Keratinocyte (primary cell): ENCODE measurements around the gene MNX1. TPM values are rescaled to one million over a fixed set of nuclear protein-coding genes. Genes with fewer than 3 reads are reported as not detected.

Source experiments
- DNase-seq: peaks from one replicate; pipeline ENCODE4 v3.0.0-alpha.2; 2011; ENCODE audit warnings: low read depth, missing footprints, low spot score
- FAIRE-seq: peaks from 2 replicates; lab custom pipeline; 2011; peaks lifted over from hg19 to GRCh38; lab: Jason Lieb, UNC
- H2AFZ ChIP-seq: 2 replicates; pipeline ENCODE4 v1.6.0; 2012; ENCODE audit warnings: low read length, control low read depth, inconsistent platforms; ENCODE audit not compliant: control insufficient read depth
- H3K27ac ChIP-seq: 2 replicates; pipeline ENCODE4 v1.5.1; 2011; ENCODE audit warnings: low read length; ENCODE audit not compliant: control insufficient read depth, insufficient read depth
- H3K27me3 ChIP-seq: 3 replicates; pipeline ENCODE4 v1.6.0; 2011; ENCODE audit warnings: low read length; ENCODE audit not compliant: control insufficient read depth, insufficient read depth; ENCODE audit errors: extremely low read depth
- H3K36me3 ChIP-seq, 2 experiments: 2 replicates in 1 of 2; 3 replicates in 1 of 2; pipeline ENCODE4 v1.5.1; 2011; ENCODE audit warnings: low read length in 2 of 2, mild to moderate bottlenecking in 1 of 2; ENCODE audit not compliant: control insufficient read depth in 2 of 2, insufficient read depth in 2 of 2; ENCODE audit errors: extremely low read depth in 1 of 2
- H3K4me1 ChIP-seq: 3 replicates; pipeline ENCODE4 v1.5.1; 2011; ENCODE audit warnings: low read length; ENCODE audit not compliant: control insufficient read depth, insufficient read depth; ENCODE audit errors: extremely low read depth
- H3K4me2 ChIP-seq: 3 replicates; pipeline ENCODE4 v1.6.0; 2011; ENCODE audit warnings: low read depth, low read length; ENCODE audit not compliant: control insufficient read depth, insufficient read depth; ENCODE audit errors: extremely low read depth
- H3K4me3 ChIP-seq, 3 experiments: fragments of 200-600 bp in 1 of 3; sonication (generic) in 1 of 3; 2 replicates in 2 of 3; 3 replicates in 1 of 3; pipeline ENCODE4 v1.5.1; 2011 to 2016; ENCODE audit warnings: low read length in 3 of 3, mild to moderate bottlenecking in 3 of 3, control low read depth in 2 of 3, inconsistent platforms in 1 of 3, low read depth in 1 of 3, mixed read lengths in 1 of 3, mixed run types in 1 of 3, moderate library complexity in 1 of 3; ENCODE audit not compliant: control insufficient read depth in 2 of 3, insufficient read depth in 2 of 3; ENCODE audit errors: extremely low read depth in 1 of 3
- H3K79me2 ChIP-seq: 2 replicates; pipeline ENCODE4 v1.6.0; 2012; ENCODE audit warnings: low read length; ENCODE audit not compliant: control insufficient read depth, insufficient read depth
- H3K9ac ChIP-seq: 3 replicates; pipeline ENCODE4 v1.6.0; 2011; ENCODE audit warnings: low read length; ENCODE audit not compliant: control insufficient read depth, insufficient read depth; ENCODE audit errors: extremely low read depth
- H3K9me1 ChIP-seq: 3 replicates; pipeline ENCODE4 v1.6.0; 2011; ENCODE audit warnings: low read length; ENCODE audit not compliant: control insufficient read depth, insufficient read depth; ENCODE audit errors: extremely low read depth
- H3K9me3 ChIP-seq: 2 replicates; pipeline ENCODE4 v1.5.1; 2012; ENCODE audit warnings: low read depth, low read length; ENCODE audit not compliant: control insufficient read depth
- H4K20me1 ChIP-seq: 3 replicates; pipeline ENCODE4 v1.6.0; 2011; ENCODE audit warnings: low read length; ENCODE audit not compliant: control insufficient read depth, insufficient read depth; ENCODE audit errors: extremely low read depth
- CTCF ChIP-seq, 3 experiments: IDR thresholded peaks in 1 of 3; conservative IDR thresholded peaks in 1 of 3; optimal IDR thresholded peaks in 1 of 3; 2 replicates in 2 of 3; 3 replicates in 1 of 3; pipeline versions ENCODE3 to v1.5.1; 2011; ENCODE audit warnings: low read length in 3 of 3, mild to moderate bottlenecking in 3 of 3, moderate library complexity in 2 of 3, control low read depth in 1 of 3, inconsistent platforms in 1 of 3; ENCODE audit not compliant: insufficient read depth in 2 of 3; ENCODE audit errors: extremely low read depth in 1 of 3
- EZH2 ChIP-seq: IDR thresholded peaks from one replicate; pipeline ENCODE4 v1.6.1; 2012; ENCODE audit warnings: inconsistent platforms, mild to moderate bottlenecking, low read length, moderate library complexity
- dilution Hi-C: fragments of 300-500 bp; cut with MboI; formaldehyde crosslinking; loops from one replicate; pipeline ENCODE4 v1.7.0; 2020; ENCODE audit warnings: low sequenced_read_pairs; ENCODE audit not compliant: extremely low pct_ligation_motif_present
- polyA plus RNA-seq, 5 experiments: library from polyadenylated mRNA; depleted of rRNA in 3 of 5; stranded (reverse) in 3 of 5; stranded (forward) in 1 of 5; unstranded in 1 of 5; fragments of >200 nt; gene quantifications; 1 replicate in 1 of 5; 2 replicates in 3 of 5; 3 replicates in 1 of 5; pipeline versions ENCODE4 v1.2.1 to v1.2.3, GENCODE V29; 2011 to 2012; ENCODE audit warnings: missing spikeins in 2 of 5, low read depth in 1 of 5, low replicate concordance in 1 of 5

MNX1 gene
- polyA plus RNA-seq, 1 donor (not counting 4 experiments of a cell fraction or from before 2014, with no cell fraction given) = not detected

GRCh38 chr7:156954941-156955340 lies 55.5 kb downstream of the MNX1 start:
- H3K27ac ChIP-seq = no peak overlapping the region
- H3K4me3 ChIP-seq = no peak overlapping the region
- H3K9me3 ChIP-seq = no peaks in the 10 kb centered on the region
- H3K36me3 ChIP-seq = peaks cover 34 to 36% of the 10 kb centered on the region in 2 experiments
- TF ChIP-seq CTCF (optimal IDR thresholded peaks at IDR 0.05 in 1 of 3, IDR thresholded peaks at IDR 0.05 in 1 of 3, conservative IDR thresholded peaks at IDR 0.05 in 1 of 3; ENCODE audit: extremely low read depth in 1 of 3, insufficient read depth in 2 of 3, low read length in 3 of 3) (no peak), EZH2 (no peak)
- no peaks in the 10 kb centered on the region for H3K27me3 ChIP-seq
- DNase-seq (no peak), FAIRE-seq (no peak)
- peaks cover 8% of the 10 kb centered on the region for H4K20me1 ChIP-seq
- peaks cover 12% of the 10 kb centered on the region for H3K4me1 ChIP-seq
- H2AFZ ChIP-seq = no peak overlapping the region
- H3K9ac ChIP-seq = no peak overlapping the region
- H3K4me2 ChIP-seq = no peak overlapping the region
- H3K79me2 ChIP-seq = peaks cover 75% of the 10 kb centered on the region
- no peaks in the 10 kb centered on the region for H3K9me1 ChIP-seq
- dilution Hi-C loops = no loop called here

Other genes starting within 250 kb of the MNX1 start
- 18.5 to 30.2 TPM (median 29.9 TPM) in 3 replicates for gene LMBR1, start 117.5 kb downstream of the MNX1 start, polyA plus RNA-seq
- 9.9 to 17.1 TPM (median 13.0 TPM) in 3 replicates for gene NOM1, start 61.0 kb downstream of the MNX1 start, polyA plus RNA-seq
- 75.3 to 102 TPM (median 89.3 TPM) in 3 replicates for gene UBE3C, start 128.3 kb upstream of the MNX1 start, polyA plus RNA-seq